HCT116 (cell line): ENCODE measurements around the gene KDM7A. TPM values are rescaled to one million over a fixed set of nuclear protein-coding genes. Genes with fewer than 3 reads are reported as not detected.

Experiments
- ATAC-seq: fragments of 200-7000 bp; cut with Tn5 transposase; 2 replicates; pipeline ENCODE4 v1.9.1; 2020; ENCODE audit warnings: mild to moderate bottlenecking, moderate library complexity
- Bru-seq: library from RNA; stranded (reverse); fragments of 400-500 nt; gene quantifications from one replicate; lab custom pipeline; 2021; lab: Mats Ljungman, UMichigan
- BruChase-seq, 2 experiments: library from RNA; stranded (reverse); fragments of 400-500 nt; gene quantifications; one replicate each; lab custom pipeline; 2021; lab: Mats Ljungman, UMichigan
- BruUV-seq: library from RNA; stranded (reverse); fragments of 400-500 nt; replicated peaks from 2 replicates; lab custom pipeline; 2021; lab: Mats Ljungman, UMichigan
- CTCF ChIA-PET: fragments of 300-600 bp; sonication (Branson Sonifier 250); formaldehyde crosslinking; loops from one replicate; lab custom pipeline; 2021; ENCODE audit warnings: antibody characterized with exemption; lab: Charles Lee
- POLR2A ChIA-PET: fragments of 300-600, 350-600 bp; sonication (Branson Sonifier 250); formaldehyde crosslinking; loops from one replicate; lab custom pipeline; 2021; ENCODE audit warnings: antibody characterized with exemption; lab: Charles Lee
- RAD21 ChIA-PET, 2 experiments: fragments of 300-600 bp; sonication (Branson Sonifier 250); formaldehyde crosslinking; loops; one replicate each; lab custom pipeline; 2023; ENCODE audit warnings: low total read pairs in 2 of 2; ENCODE audit not compliant: uncharacterized antibody in 2 of 2, unreplicated experiment in 2 of 2, low non-redundant PET in 1 of 2; lab: Charles Lee
- DNase-seq: peaks from one replicate; pipeline ENCODE4 v3.0.0-alpha.2; 2010; ENCODE audit warnings: low read depth, low spot score
- H2AFZ ChIP-seq: fragments of 200-600 bp; shearing (Covaris generic), sonication (generic); 2 replicates; pipeline ENCODE4 v1.6.1; 2017; ENCODE audit warnings: low read depth, mixed run types, mixed read lengths, antibody characterized with exemption, low read length; ENCODE audit not compliant: poor library complexity, severe bottlenecking
- H3K27ac ChIP-seq: 2 replicates; pipeline ENCODE4 v1.5.1; 2012; ENCODE audit warnings: low read depth, low read length
- H3K27me3 ChIP-seq: fragments of 200-600 bp; sonication (generic); 2 replicates; pipeline ENCODE4 v1.6.1; 2016; ENCODE audit warnings: mixed run types, low read length, mixed read lengths; ENCODE audit not compliant: insufficient read depth
- H3K36me3 ChIP-seq, 2 experiments: fragments of 200-500 bp in 1 of 2; fragments of 200-600 bp in 1 of 2; sonication (Bioruptor generic) in 1 of 2; sonication (generic) in 1 of 2; 2 replicates each; pipeline versions ENCODE4 v1.5.1 to v1.6.1; 2014 to 2016; ENCODE audit warnings: low read length in 2 of 2, inconsistent platforms in 1 of 2, mixed read lengths in 1 of 2, mixed run types in 1 of 2; ENCODE audit not compliant: insufficient read depth in 2 of 2, control insufficient read depth in 1 of 2
- H3K4me1 ChIP-seq, 2 experiments: fragments of 200-600 bp in 1 of 2; sonication (generic) in 1 of 2; 2 replicates each; pipeline versions ENCODE4 v1.5.1 to v1.6.1; 2012 to 2017; ENCODE audit warnings: low read length in 2 of 2, inconsistent platforms in 1 of 2, mild to moderate bottlenecking in 1 of 2, mixed read lengths in 1 of 2, mixed run types in 1 of 2, moderate library complexity in 1 of 2; ENCODE audit not compliant: insufficient read depth in 2 of 2, control insufficient read depth in 1 of 2
- H3K4me2 ChIP-seq: fragments of 200-600 bp; sonication (generic); 2 replicates; pipeline ENCODE4 v1.6.1; 2017; ENCODE audit warnings: mixed run types, low read length, mixed read lengths
- H3K4me3 ChIP-seq, 2 experiments: fragments of 200-600 bp in 1 of 2; sonication (generic) in 1 of 2; replicated peaks in 1 of 2; 2 replicates each; pipeline ENCODE4 v1.5.1; 2011 to 2016; ENCODE audit warnings: low read length in 2 of 2, control low read depth in 1 of 2, low read depth in 1 of 2, mild to moderate bottlenecking in 1 of 2, mixed read lengths in 1 of 2, mixed run types in 1 of 2
- H3K79me2 ChIP-seq: fragments of 200-600 bp; sonication (generic); 2 replicates; pipeline ENCODE4 v1.6.1; 2017; ENCODE audit warnings: mild to moderate bottlenecking, mixed run types, low read length, moderate library complexity, mixed read lengths; ENCODE audit not compliant: insufficient read depth
- H3K9ac ChIP-seq: fragments of 200-600 bp; sonication (generic); 2 replicates; pipeline ENCODE4 v1.6.1; 2016; ENCODE audit warnings: low read length, mixed read lengths
- H3K9me2 ChIP-seq: fragments of 200-600 bp; sonication (generic), shearing (Covaris generic); 2 replicates; pipeline ENCODE4 v1.6.1; 2017; ENCODE audit warnings: mixed run types, mild to moderate bottlenecking, moderate library complexity; ENCODE audit not compliant: insufficient read depth
- H3K9me3 ChIP-seq, 2 experiments: fragments of 200-500 bp in 1 of 2; fragments of 200-600 bp in 1 of 2; sonication (Bioruptor generic) in 1 of 2; sonication (generic) in 1 of 2; 2 replicates each; pipeline ENCODE4 v1.6.1; 2014 to 2017; ENCODE audit warnings: low read length in 2 of 2, mixed read lengths in 2 of 2, inconsistent platforms in 1 of 2, low read depth in 1 of 2, mild to moderate bottlenecking in 1 of 2, mixed run types in 1 of 2, moderate library complexity in 1 of 2; ENCODE audit not compliant: control insufficient read depth in 1 of 2, insufficient read depth in 1 of 2
- H4K20me1 ChIP-seq: fragments of 200-600 bp; sonication (generic), shearing (Covaris generic); 2 replicates; pipeline ENCODE4 v1.6.1; 2017; ENCODE audit warnings: mixed run types, mild to moderate bottlenecking, moderate library complexity; ENCODE audit not compliant: insufficient read depth
- ATF3 ChIP-seq: IDR thresholded peaks from 2 replicates; pipeline ENCODE4 v1.6.1; 2012
- CBX3 ChIP-seq: IDR thresholded peaks from 2 replicates; pipeline ENCODE4 v1.6.1; 2012; ENCODE audit warnings: low read depth
- CEBPB ChIP-seq: IDR thresholded peaks from 2 replicates; pipeline ENCODE4 v1.6.1; 2012; ENCODE audit warnings: low read depth
- CTCF ChIP-seq, 3 experiments: fragments of 200-600 bp in 1 of 3; sonication (generic) in 1 of 3; IDR thresholded peaks in 2 of 3; conservative IDR thresholded peaks in 1 of 3; 2 replicates each; pipeline ENCODE4 v1.5.1; 2012 to 2017; ENCODE audit warnings: low read depth in 2 of 3, low read length in 2 of 3, antibody characterized with exemption in 1 of 3, borderline replicate concordance in 1 of 3, control low read depth in 1 of 3, mild to moderate bottlenecking in 1 of 3, mixed read lengths in 1 of 3, mixed run types in 1 of 3, moderate library complexity in 1 of 3; ENCODE audit not compliant: insufficient read depth in 1 of 3
- EGR1 ChIP-seq: IDR thresholded peaks from 2 replicates; pipeline ENCODE4 v1.6.1; 2012; ENCODE audit warnings: low read depth
- ELF1 ChIP-seq: IDR thresholded peaks from 2 replicates; pipeline ENCODE4 v1.6.1; 2012; ENCODE audit warnings: low read depth, borderline replicate concordance
- EZH2 ChIP-seq: fragments of 200-600 bp; sonication (generic); IDR thresholded peaks from 2 replicates; pipeline ENCODE4 v1.6.1; 2017; ENCODE audit warnings: antibody characterized with exemption, mixed run types
- EZH2phosphoT487 ChIP-seq: fragments of 200-600 bp; IDR thresholded peaks from 2 replicates; pipeline ENCODE4 v1.6.1; 2018; ENCODE audit warnings: antibody characterized with exemption, borderline replicate concordance
- FOSL1 ChIP-seq: IDR thresholded peaks from 2 replicates; pipeline ENCODE4 v1.6.1; 2012; ENCODE audit warnings: low read depth
- JUND ChIP-seq: IDR thresholded peaks from 2 replicates; pipeline ENCODE4 v1.6.1; 2012
- MAX ChIP-seq: IDR thresholded peaks from 2 replicates; pipeline ENCODE4 v1.6.1; 2012
- POLR2A ChIP-seq: IDR thresholded peaks from 2 replicates; pipeline ENCODE4 v1.7.0; 2011; ENCODE audit warnings: borderline replicate concordance; ENCODE audit not compliant: insufficient read depth, insufficient read length; ENCODE audit errors: extremely low read depth
- POLR2AphosphoS5 ChIP-seq: IDR thresholded peaks from 2 replicates; pipeline ENCODE4 v1.6.1; 2011; ENCODE audit warnings: mild to moderate bottlenecking, low read depth, low read length, moderate library complexity
- RAD21 ChIP-seq: IDR thresholded peaks from 2 replicates; pipeline ENCODE4 v1.6.1; 2012; ENCODE audit warnings: low read depth, mild to moderate bottlenecking
- SIN3A ChIP-seq: IDR thresholded peaks from 2 replicates; pipeline ENCODE4 v1.6.1; 2012; ENCODE audit warnings: low read depth
- SP1 ChIP-seq: IDR thresholded peaks from 2 replicates; pipeline ENCODE4 v1.6.1; 2012; ENCODE audit warnings: low read depth
- TCF7L2 ChIP-seq: IDR thresholded peaks from 2 replicates; pipeline ENCODE4 v1.7.0; 2011; ENCODE audit warnings: borderline replicate concordance, inconsistent platforms; ENCODE audit not compliant: insufficient read depth, insufficient read length; ENCODE audit errors: extremely low read depth
- YY1 ChIP-seq: IDR thresholded peaks from 2 replicates; pipeline ENCODE4 v1.6.1; 2011; ENCODE audit warnings: low read length, low read depth, moderate library complexity, mild to moderate bottlenecking; ENCODE audit not compliant: insufficient replicate concordance; ENCODE audit errors: extremely low read depth
- ZBTB33 ChIP-seq: IDR thresholded peaks from 2 replicates; pipeline ENCODE4 v1.6.1; 2011; ENCODE audit warnings: mild to moderate bottlenecking, low read length, moderate library complexity; ENCODE audit not compliant: insufficient replicate concordance; ENCODE audit errors: extremely low read depth
- ZFX ChIP-seq: fragments of 450-650 bp; IDR thresholded peaks from 2 replicates; pipeline ENCODE4 v1.6.1; 2017
- ZNF274 ChIP-seq: fragments of 200-500 bp; sonication (Bioruptor generic); IDR thresholded peaks from 2 replicates; pipeline ENCODE4 v1.6.1; 2014; ENCODE audit warnings: mild to moderate bottlenecking, low read depth, low read length, inconsistent platforms
- intact Hi-C: fragments of 100-400 bp; cut with micrococcal nuclease; formaldehyde crosslinking; loops from 2 replicates; pipeline ENCODE4 v1.10.0; 2022
- long read RNA-seq: library from polyadenylated mRNA; unstranded; transcript quantifications from one replicate; pipeline ENCODE4 v2.0.0, GENCODE V29; 2021; ENCODE audit not compliant: unreplicated experiment
- polyA plus RNA-seq: library from polyadenylated mRNA; unstranded; fragments of >200 nt; gene quantifications from 2 replicates; pipeline ENCODE4 v1.2.1, GENCODE V29; 2012; ENCODE audit warnings: missing spikeins
- total RNA-seq: library from RNA; stranded (reverse); gene quantifications from one replicate; pipeline ENCODE4 v1.2.1, GENCODE V29; 2021; ENCODE audit not compliant: unreplicated experiment

KDM7A gene
- total RNA-seq (11.6 TPM), Bru-seq, nascent RNA (percentile 79 among the genes with signal in this experiment), BruChase-seq, experiment 1, labeled RNA remaining after a 6-hour chase (percentile 78 among the genes with signal in this experiment), BruChase-seq, experiment 2, labeled RNA remaining after a 2-hour chase (percentile 81 among the genes with signal in this experiment)
- 3.4 and 4.3 TPM in 2 replicates for polyA plus RNA-seq
- long read RNA-seq, full-length matches to known transcripts, result 5 of 8 reads
- long read RNA-seq, partial matches to known transcripts, result 2 of 8 reads
- long read RNA-seq, other reads (novel, unspliced or antisense), result 1 of 8 reads

- RAD21 ChIA-PET, result no interaction called here
- H3K4me2 ChIP-seq, result peak within 1 kb of the TSS; percentile 89
- H2AFZ ChIP-seq, result peak within 1 kb of the TSS; percentile 31
- H3K9ac ChIP-seq, result peak within 1 kb of the TSS; percentile 48
- POLR2A ChIA-PET, result interaction anchor here (1.0 to 1.3 kb wide), 3 partner anchors 11 to 32 kb away, joined by 3 to 5 read pairs (median 3); no protein-coding TSS in a partner anchor
- BruUV-seq, result no TSS peak
- intact Hi-C loops, result loop anchor here (5.0 to 10.0 kb wide), 5 partner anchors 115 to 315 kb away; partner anchors contain the start of genes MKRN1, PARP12 and RAB19
- H3K79me2 ChIP-seq, result no peaks in the 10 kb centered on the region
- no peaks in the 10 kb centered on the region for H3K9me2 ChIP-seq
- DNase-seq (peak; percentile 69), ATAC-seq (peak; percentile 82)
- H3K4me1 ChIP-seq, result peaks cover 6 to 12% of the 10 kb centered on the region in 2 experiments; a peak in 3 of 4 replicates
- H3K9me3 ChIP-seq, result no peaks in the 10 kb centered on the region
- peaks cover 7% of the 10 kb centered on the region for H3K27me3 ChIP-seq
- peak within 1 kb of the TSS; percentile 55 to 73 for H3K4me3 ChIP-seq
- peak within 1 kb of the TSS; percentile 78 for H3K27ac ChIP-seq
- CTCF ChIA-PET, result interaction anchor here (1.3 kb wide), 1 partner anchor 12 kb away, joined by 3 read pairs; no protein-coding TSS in a partner anchor
- H3K36me3 ChIP-seq, result no peaks in the 10 kb centered on the region
- H4K20me1 ChIP-seq, result no peaks in the 10 kb centered on the region; the same call in 1 of the 2 replicates
- TF ChIP-seq SP1, result no peak
- TF ChIP-seq ZFX, result peak; percentile 47
- no peak for TF ChIP-seq EZH2phosphoT487
- peak; percentile 51 for TF ChIP-seq ZBTB33
- TF ChIP-seq CBX3, result no peak
- TF ChIP-seq CTCF (IDR thresholded peaks at IDR 0.05 in 2 of 3, conservative IDR thresholded peaks at IDR 0.05 in 1 of 3; ENCODE audit: borderline replicate concordance in 1 of 3, insufficient read depth in 1 of 3, low read depth in 2 of 3, low read length in 2 of 3), result no peak
- no peak for TF ChIP-seq ZNF274
- TF ChIP-seq YY1, result peak; percentile 37
- TF ChIP-seq TCF7L2, result peak; percentile 16
- TF ChIP-seq ELF1, result no peak
- TF ChIP-seq EZH2, result no peak
- TF ChIP-seq CEBPB, result no peak
- peak; percentile 70; the same call in 1 of the 2 replicates for TF ChIP-seq MAX
- no peak for TF ChIP-seq SIN3A
- no peak for TF ChIP-seq RAD21
- no peak for TF ChIP-seq ATF3
- TF ChIP-seq JUND, result no peak
- peak; percentile 98 for TF ChIP-seq EGR1
- peak; percentile 74 for TF ChIP-seq POLR2AphosphoS5
- peak; percentile 52 for TF ChIP-seq POLR2A
- TF ChIP-seq FOSL1, result no peak
Measured at GRCh38 chr7:140176811-140177702, at the start of gene KDM7A. TSS of gene KDM7A (minus strand) at chr7:140176983. CDS start at chr7:140176937, 46 bp downstream.
